Right lobe of liver (tissue), 6 donors: ENCODE data around the gene FANCE. TPM values are rescaled to one million over a fixed set of nuclear protein-coding genes. Genes with fewer than 3 reads are reported as not detected.
"Not testable (repeated sequence)": the region's sequence is repeated elsewhere in the genome, so short reads cannot be mapped to it uniquely, and the experiment has no call there.

Experiments used
- ATAC-seq, 4 donors: fragments of 200-7000 bp; cut with Tn5 transposase; one replicate each; pipeline ENCODE4 v1.9.1; 2020; ENCODE audit warnings: mild to moderate bottlenecking in 4 of 4, moderate library complexity in 4 of 4
- DNase-seq, 3 donors: peaks; one replicate each; pipeline ENCODE4 v3.0.0-alpha.2; 2020
- H3K27ac ChIP-seq, 3 donors: fragments of 200-600 bp; one replicate each; pipeline ENCODE4 v1.8.0; 2022
- H3K27me3 ChIP-seq, 2 donors: fragments of 200-600 bp; one replicate each; pipeline ENCODE4 v1.8.0; 2022
- H3K36me3 ChIP-seq, 4 donors: fragments of 200-600 bp; sonication (generic) in 1 of 4; one replicate each; pipeline versions ENCODE4 v1.5.1 to v1.8.0; 2017 to 2022; ENCODE audit warnings: control low read depth in 1 of 4
- H3K4me1 ChIP-seq, 4 donors: fragments of 200-600 bp; sonication (generic) in 1 of 4; one replicate each; pipeline versions ENCODE4 v1.5.1 to v1.8.0; 2017 to 2022; ENCODE audit warnings: control low read depth in 1 of 4
- H3K4me3 ChIP-seq, 3 donors: fragments of 200-600 bp; one replicate each; pipeline ENCODE4 v1.8.0; 2022
- H3K9me3 ChIP-seq, 4 donors: fragments of 200-600 bp; sonication (generic) in 1 of 4; one replicate each; pipeline versions ENCODE4 v1.5.1 to v1.8.0; 2017 to 2022; ENCODE audit warnings: control low read depth in 1 of 4
- POLR2A ChIP-seq: fragments of 450-650 bp; IDR thresholded peaks from one replicate; pipeline ENCODE4 v1.6.1; 2017; ENCODE audit warnings: antibody characterized with exemption, mild to moderate bottlenecking
- WGBS: methylation state at CpG from one replicate; pipeline ENCODE4 v1.1.6; 2018; ENCODE audit warnings: low coverage, low lambda C conversion rate; ENCODE audit not compliant: insufficient coverage; ENCODE audit errors: missing lambda C conversion rate; 5-methylcytosine and 5-hydroxymethylcytosine counted together
- intact Hi-C, 2 donors: fragments of 100-400 bp; cut with DNase I; formaldehyde crosslinking; loops; one replicate each; pipeline versions ENCODE4 v1.11.2 to v1.14.1; 2022
- microRNA-seq, 2 donors: library from miRNA; unstranded; fragments of <30 nt; microRNA quantifications; one replicate each; pipeline ENCODE4, GENCODE V29; 2019 to 2020
- small RNA-seq, 2 experiments: library from RNA; depleted of rRNA; stranded (forward); fragments of <200 nt; gene quantifications; one replicate each; pipeline ENCODE3, GENCODE V24; 2016
- total RNA-seq, 6 experiments: library from RNA; depleted of rRNA in 2 of 6; stranded (reverse); fragments of >200 nt in 2 of 6; fragmentation: NEBNext Ultra II Directional in 3 of 6; extraction: Animal tissue kit (Norgen Biotek cat#: 25700) in 3 of 6; gene quantifications; one replicate each; pipeline versions ENCODE4 v1.1.0 to v1.2.4, GENCODE V29; 2016 to 2023
- TF ChIP-seq, protein P1 (sequence below), 4 donors: fragments of 200-600 bp in 3 of 4; fragments of 450-650 bp in 1 of 4; IDR thresholded peaks; one replicate each; pipeline versions ENCODE4 v1.5.1 to v1.8.0; 2016 to 2022; ENCODE audit warnings: antibody characterized with exemption in 4 of 4, mild to moderate bottlenecking in 2 of 4
- donor health status: DM: no; HTN: yes; CAD: no.
- donor health status: DM: no; HTN: no; CAD: no.
- donor health status: DM: no; HTN: no; CAD: no.
- donor health status: DM: no; HTN: yes; CAD: no.
- donor health status: DM: no; HTN: yes; CAD: no.

The FANCE gene
- total RNA-seq, 6 experiments from 2014 or later, result 0.44 to 1.7 (median 0.95) TPM

DNA sequence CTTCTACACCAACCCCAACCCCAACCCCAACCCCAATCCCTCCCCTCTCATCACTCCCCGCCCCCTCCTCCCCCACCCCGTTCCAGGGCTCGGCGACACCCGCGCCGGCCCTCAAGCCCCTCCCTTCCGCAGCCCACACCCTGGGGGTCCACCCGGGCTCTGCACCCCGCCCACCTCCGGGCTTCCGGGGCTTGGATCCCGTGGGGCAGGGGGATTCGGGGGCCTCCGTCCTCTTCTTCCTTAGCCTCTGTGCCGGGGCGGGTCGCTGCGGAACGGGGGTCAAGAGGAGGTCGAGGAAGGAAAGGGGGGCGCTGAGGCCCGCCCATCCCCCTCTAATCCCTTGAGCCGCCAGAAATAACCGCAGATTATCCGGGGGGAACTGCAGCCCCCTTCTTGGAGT lies 59.9 kb downstream of the FANCE start:
- WGBS, result 3% methylated on average over 19 of the region's 26 CpGs
- TF ChIP-seq, protein P1, sequence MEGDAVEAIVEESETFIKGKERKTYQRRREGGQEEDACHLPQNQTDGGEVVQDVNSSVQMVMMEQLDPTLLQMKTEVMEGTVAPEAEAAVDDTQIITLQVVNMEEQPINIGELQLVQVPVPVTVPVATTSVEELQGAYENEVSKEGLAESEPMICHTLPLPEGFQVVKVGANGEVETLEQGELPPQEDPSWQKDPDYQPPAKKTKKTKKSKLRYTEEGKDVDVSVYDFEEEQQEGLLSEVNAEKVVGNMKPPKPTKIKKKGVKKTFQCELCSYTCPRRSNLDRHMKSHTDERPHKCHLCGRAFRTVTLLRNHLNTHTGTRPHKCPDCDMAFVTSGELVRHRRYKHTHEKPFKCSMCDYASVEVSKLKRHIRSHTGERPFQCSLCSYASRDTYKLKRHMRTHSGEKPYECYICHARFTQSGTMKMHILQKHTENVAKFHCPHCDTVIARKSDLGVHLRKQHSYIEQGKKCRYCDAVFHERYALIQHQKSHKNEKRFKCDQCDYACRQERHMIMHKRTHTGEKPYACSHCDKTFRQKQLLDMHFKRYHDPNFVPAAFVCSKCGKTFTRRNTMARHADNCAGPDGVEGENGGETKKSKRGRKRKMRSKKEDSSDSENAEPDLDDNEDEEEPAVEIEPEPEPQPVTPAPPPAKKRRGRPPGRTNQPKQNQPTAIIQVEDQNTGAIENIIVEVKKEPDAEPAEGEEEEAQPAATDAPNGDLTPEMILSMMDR (IDR thresholded peaks at IDR 0.05), result no peak
- no peak for TF ChIP-seq POLR2A
- Histone ChIP-seq H3K4me1 (no peaks in the 10 kb centered on the region), H3K36me3 (no peaks in the 10 kb centered on the region), H3K9me3 (no peaks in the 10 kb centered on the region), H3K4me3 (no peak overlapping the region), H3K27me3 (no peaks in the 10 kb centered on the region), H3K27ac (no peak overlapping the region)
- DNase-seq, result no peak
- intact Hi-C loops, result no loop called here
- ATAC-seq, result no peak

- Histone ChIP-seq H3K36me3 (no peaks in the 10 kb centered on the region), H3K9me3 (no peaks in the 10 kb centered on the region), H3K27me3 (no peaks in the 10 kb centered on the region), H3K27ac (no peak within 1 kb of the TSS), H3K4me3 (no peak within 1 kb of the TSS), H3K4me1 (no peaks in the 10 kb centered on the region)
- WGBS, result 90% methylated on average over 2 of the region's 10 CpGs
- ATAC-seq (no peak), DNase-seq (no peak)
- no peak for TF ChIP-seq POLR2A
- TF ChIP-seq, protein P1 (IDR thresholded peaks at IDR 0.05), result no peak
- intact Hi-C loops, result no loop called here
Observed at GRCh38 chr6:35512740-35513139, 60.6 kb downstream of the FANCE start, which contains the start of gene TULP1. Gene TULP1, minus strand, starts transcription at chr6:35512896. Its CDS starts 38 bp downstream, at chr6:35512858.

DNA sequence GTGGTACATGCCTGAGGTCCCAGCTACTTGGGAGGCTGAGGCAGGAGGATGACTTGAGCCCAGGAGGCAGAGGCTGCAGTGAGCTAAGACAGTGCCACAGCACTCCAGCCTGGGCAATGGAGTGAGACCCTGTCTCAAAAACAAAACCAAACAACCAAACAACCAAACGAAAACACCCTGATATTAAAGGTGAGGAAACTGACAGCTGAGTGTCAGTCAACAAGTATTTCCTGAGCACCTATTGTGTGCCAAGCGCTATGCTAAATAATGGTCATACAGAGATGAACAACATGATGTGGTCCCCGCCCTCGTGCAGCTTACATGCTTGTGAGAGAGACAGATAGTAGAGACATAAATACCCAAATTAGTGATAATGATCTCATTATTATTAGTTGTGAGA lies 62.4 kb downstream of the FANCE start:
- no peaks in the 10 kb centered on the region for H3K4me1 ChIP-seq
- no peaks in the 10 kb centered on the region for H3K27me3 ChIP-seq
- H3K27ac ChIP-seq, result no peak overlapping the region
- TF ChIP-seq, protein P1 (IDR thresholded peaks at IDR 0.05), result no peak
- no peak for TF ChIP-seq POLR2A
- no peaks in the 10 kb centered on the region for H3K36me3 ChIP-seq
- no peak for DNase-seq
- no peaks in the 10 kb centered on the region for H3K9me3 ChIP-seq
- intact Hi-C loops, result no loop called here
- WGBS, result 74% methylated on average over 3 of the region's 4 CpGs
- no peak overlapping the region for H3K4me3 ChIP-seq
- ATAC-seq, result no peak

DNA sequence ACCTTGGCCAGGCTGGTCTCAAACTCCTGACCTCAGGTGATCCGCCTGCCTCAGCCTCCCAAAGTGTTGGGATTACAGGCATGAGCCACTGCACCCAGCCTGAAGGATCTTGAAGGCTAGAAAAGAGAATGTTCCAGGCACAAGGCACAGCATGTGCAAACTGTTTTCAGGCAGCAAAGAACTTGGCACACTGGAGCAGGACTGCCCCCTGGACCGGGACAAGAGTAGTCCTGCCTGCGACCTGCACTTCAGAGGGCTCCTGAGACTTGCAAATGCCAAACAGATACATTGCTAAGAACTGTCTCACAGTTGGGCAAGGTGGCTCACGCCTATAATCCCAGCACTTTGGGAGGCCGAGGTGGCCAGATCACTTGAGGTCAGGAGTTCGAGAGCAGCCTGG lies 63.8 kb downstream of the FANCE start:
- intact Hi-C loops, result not testable (repeated sequence)
- 66% methylated on average over 2 of the region's 6 CpGs for WGBS

More for the DNA sequence above, 63.8 kb downstream of the FANCE start:
- DNase-seq, ATAC-seq, H3K36me3 ChIP-seq, H3K9me3 ChIP-seq, H3K4me3 ChIP-seq, H3K27ac ChIP-seq, H3K27me3 ChIP-seq, H3K4me1 ChIP-seq: not testable (repeated sequence)

Small RNA genes within 50 kb of the gene (microRNA-seq; reads per million reads assigned to microRNA genes)
- gene MIR7111, result 0 to 0.87 reads per million in 2 donors

Small RNA genes within 50 kb of the gene (small RNA-seq; reads per million reads assigned to genes)
- 0 reads per million in 2 experiments for gene MIR7111

Other genes starting within 250 kb of the FANCE start
- gene SCUBE3, start 238.4 kb upstream of the FANCE start, total RNA-seq, result under 1 TPM in 4 of 6 experiments, not detected in 2; 0.05 to 0.11 (median 0.07) TPM
- 10 to 100 TPM; 14.4 to 19.8 (median 17.6) TPM for gene ZNF76, start 192.6 kb upstream of the FANCE start, total RNA-seq
- gene DEF6, start 154.5 kb upstream of the FANCE start, total RNA-seq, result 1 to 10 TPM; 1.1 to 3.6 (median 1.5) TPM
- gene PPARD, start 109.8 kb upstream of the FANCE start, total RNA-seq, result 10 to 100 TPM in 1 of 6 experiments, 1 to 10 TPM in 5; 5.2 to 18.8 (median 5.9) TPM
- gene RPL10A, start 16.1 kb downstream of the FANCE start, total RNA-seq, result 100 to 1,000 TPM; 366 to 446 (median 412) TPM
- 1 to 10 TPM; 5.2 to 8.5 (median 6.9) TPM for gene TEAD3, start 44.7 kb downstream of the FANCE start, total RNA-seq
- not detected for gene TULP1, start 60.6 kb downstream of the FANCE start, total RNA-seq
- gene FKBP5, start 236.6 kb downstream of the FANCE start, total RNA-seq, result 100 to 1,000 TPM in 5 of 6 experiments, 10 to 100 TPM in 1; 36.1 to 387 (median 111) TPM